Astrocyte of the cerebellum (primary cell): ENCODE data around the gene ZFP62.

Experiments
- DNase-seq: peaks from one replicate; pipeline ENCODE4 v3.0.0-alpha.2; 2011; ENCODE audit warnings: low read depth
- H3K4me3 ChIP-seq: 2 replicates; pipeline ENCODE4 v1.5.1; 2011; ENCODE audit warnings: mild to moderate bottlenecking, low read depth, low read length, moderate library complexity
- in situ Hi-C: cut with HindIII; loops from 2 replicates; pipeline ENCODE4 v1.10.0; 2017; ENCODE audit warnings: low sequenced_read_pairs
- TF ChIP-seq, protein P1 (sequence below): IDR thresholded peaks from 2 replicates; pipeline ENCODE4 v1.5.1; 2012; ENCODE audit warnings: low read length, low read depth, moderate library complexity, mild to moderate bottlenecking; ENCODE audit errors: missing control alignments

Gene ZFP62

DNA sequence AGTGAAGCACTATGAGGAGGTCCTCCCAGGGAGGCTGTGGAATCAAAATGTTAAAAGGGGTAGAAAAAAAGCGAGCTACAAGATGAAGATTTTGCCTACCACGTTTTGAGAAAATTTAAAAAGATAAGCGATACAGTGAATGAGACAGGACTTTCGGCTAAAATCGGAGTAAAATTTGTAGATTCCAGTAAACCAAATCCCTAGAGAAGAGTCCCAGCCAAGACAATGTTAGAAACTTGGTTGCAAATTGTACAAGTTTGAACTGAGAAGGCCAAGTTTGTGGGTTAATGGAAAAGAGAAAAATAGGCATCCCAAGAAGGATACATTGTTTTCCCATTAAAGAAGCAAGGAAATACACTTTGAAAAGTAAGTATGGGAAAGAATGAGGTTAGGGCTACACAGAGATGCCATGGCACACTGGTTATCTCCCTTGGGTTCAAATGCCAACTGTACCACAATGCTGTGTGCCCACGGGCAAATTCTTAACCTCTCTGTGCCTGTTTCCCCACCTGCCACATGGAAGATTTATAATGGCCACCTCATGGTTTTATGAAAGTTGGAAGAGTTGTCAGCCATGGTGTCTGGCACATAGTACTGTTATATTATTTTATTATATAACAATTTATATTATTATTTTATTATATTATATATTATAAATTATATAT is 42.3 kb downstream of the ZFP62 start:
- TF ChIP-seq, protein P1, sequence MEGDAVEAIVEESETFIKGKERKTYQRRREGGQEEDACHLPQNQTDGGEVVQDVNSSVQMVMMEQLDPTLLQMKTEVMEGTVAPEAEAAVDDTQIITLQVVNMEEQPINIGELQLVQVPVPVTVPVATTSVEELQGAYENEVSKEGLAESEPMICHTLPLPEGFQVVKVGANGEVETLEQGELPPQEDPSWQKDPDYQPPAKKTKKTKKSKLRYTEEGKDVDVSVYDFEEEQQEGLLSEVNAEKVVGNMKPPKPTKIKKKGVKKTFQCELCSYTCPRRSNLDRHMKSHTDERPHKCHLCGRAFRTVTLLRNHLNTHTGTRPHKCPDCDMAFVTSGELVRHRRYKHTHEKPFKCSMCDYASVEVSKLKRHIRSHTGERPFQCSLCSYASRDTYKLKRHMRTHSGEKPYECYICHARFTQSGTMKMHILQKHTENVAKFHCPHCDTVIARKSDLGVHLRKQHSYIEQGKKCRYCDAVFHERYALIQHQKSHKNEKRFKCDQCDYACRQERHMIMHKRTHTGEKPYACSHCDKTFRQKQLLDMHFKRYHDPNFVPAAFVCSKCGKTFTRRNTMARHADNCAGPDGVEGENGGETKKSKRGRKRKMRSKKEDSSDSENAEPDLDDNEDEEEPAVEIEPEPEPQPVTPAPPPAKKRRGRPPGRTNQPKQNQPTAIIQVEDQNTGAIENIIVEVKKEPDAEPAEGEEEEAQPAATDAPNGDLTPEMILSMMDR = no peak
- no peak for DNase-seq
- no peak overlapping the region for H3K4me3 ChIP-seq
- in situ Hi-C loops = no loop called here

GRCh38 chr5:180817893-180818674 is 43.0 kb downstream of the ZFP62 start:
- DNase-seq = no peak
- in situ Hi-C loops = no loop called here
- H3K4me3 ChIP-seq = no peak overlapping the region
- TF ChIP-seq, protein P1 = no peak

DNA sequence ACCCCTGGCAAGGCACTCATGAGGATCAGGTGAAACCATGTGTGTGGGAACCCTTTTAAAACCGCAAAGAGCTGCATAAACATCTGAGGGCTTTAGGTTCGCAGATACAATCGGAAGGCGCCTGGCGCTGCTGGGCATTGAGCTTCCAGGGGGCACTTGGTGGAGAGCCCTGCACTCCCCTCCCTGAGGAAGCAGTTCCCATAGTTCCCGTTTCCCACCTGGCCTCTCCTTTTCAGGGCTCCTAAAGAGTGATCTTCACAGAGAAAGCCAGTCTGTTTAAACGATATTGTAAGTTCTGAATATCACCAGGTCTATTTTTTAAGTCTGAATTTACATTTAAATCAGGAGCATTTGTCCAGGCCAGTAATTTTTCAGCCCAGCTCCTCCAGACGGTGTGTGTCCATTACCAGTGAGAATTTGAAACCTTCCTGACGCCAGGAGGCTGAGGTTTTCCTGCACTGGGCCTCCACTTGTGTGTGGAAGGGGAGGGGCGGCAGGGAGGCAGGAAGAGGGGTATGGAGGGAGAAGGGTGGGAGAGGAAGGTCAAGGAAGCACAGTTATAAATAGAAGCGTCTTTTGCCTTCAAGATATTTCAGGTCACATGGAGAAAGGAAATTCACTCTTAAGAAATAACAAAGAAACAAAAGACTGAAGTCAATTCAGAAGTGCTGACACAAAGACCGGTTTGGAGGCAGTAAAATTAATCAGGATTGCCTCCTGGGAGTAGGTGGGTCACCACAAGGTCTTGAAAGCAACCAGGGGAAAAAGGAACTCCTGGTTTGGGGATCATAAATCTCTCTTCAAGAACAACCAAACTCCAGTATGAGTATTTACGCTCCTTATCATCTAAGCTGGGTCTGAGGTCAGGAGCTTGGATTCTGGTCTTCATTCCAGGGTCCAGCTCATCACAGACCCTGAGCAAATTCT is 44.2 kb downstream of the ZFP62 start:
- DNase-seq = no peak

DNA sequence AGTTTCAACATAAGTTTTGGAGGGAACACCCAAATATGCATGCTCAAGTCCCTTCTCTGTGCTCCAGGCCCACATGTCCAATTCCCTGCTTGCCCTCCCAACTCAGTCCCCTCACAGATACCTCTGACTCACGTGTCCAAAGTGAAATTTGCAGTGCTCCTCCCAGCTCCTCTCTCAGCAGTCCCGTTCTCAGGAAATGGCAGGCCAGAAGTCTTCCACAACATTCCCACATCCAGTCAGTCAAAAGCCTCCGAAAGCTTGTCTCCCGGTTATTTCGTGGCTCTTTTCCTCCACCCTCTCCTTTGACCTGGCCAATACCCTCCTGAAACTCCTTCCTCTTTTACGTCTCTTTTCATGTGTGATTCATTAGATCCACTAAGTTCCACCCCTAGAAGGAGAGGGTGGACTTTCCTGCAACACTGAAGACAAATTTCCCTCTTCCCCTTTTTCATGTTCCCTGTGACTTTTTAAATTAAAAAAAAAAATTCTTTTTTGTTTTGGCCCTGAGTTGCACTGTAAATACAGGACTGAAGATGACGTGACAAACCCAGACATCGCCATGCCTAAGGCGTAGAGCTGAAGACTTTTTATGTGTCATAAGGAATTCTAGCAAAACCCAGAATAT is 45.7 kb downstream of the ZFP62 start:
- TF ChIP-seq, protein P1 = no peak
- DNase-seq = no peak
- no peak overlapping the region for H3K4me3 ChIP-seq
- in situ Hi-C loops = no loop called here

More for the DNA sequence above, 44.2 kb downstream of the ZFP62 start:
- TF ChIP-seq, protein P1 = no peak
- in situ Hi-C loops = no loop called here
- H3K4me3 ChIP-seq = no peak overlapping the region

GRCh38 chr5:180813420-180813819 is 47.7 kb downstream of the ZFP62 start:
- in situ Hi-C loops = no loop called here
- TF ChIP-seq, protein P1 = no peak
- DNase-seq = no peak
- no peak overlapping the region for H3K4me3 ChIP-seq
